GM18502 (cell line): ENCODE data around the gene FILIP1L.
"Not testable (repeated sequence)": the region's sequence is repeated elsewhere in the genome, so short reads cannot be mapped to it uniquely, and the experiment has no call there.

Source experiments
- ATAC-seq: cut with Tn5 transposase; IDR thresholded peaks from one replicate; pipeline ENCODE4 v1.9.1; 2021; ENCODE audit warnings: mild to moderate bottlenecking; ENCODE audit not compliant: unreplicated experiment, poor library complexity

The FILIP1L gene

DNA sequence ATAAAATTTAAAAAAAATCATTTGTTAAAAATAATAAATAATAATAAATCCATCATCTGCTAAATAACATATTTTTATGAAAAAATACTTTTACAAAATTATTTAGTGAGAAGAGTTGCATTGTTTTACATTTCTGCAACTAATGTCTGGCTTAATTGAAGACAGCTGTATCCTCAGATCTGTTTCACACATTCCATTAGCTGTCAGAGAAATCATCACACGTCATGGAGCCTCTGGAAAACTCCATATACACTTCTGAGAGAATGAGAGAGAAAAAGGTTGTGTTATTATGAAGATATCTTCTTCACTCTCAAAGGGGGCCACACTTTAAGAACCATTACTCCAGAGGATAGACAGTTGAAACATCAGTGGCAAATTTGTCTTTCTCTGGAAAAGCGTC is 255.8 kb downstream of the FILIP1L start:
- no peak for ATAC-seq

DNA sequence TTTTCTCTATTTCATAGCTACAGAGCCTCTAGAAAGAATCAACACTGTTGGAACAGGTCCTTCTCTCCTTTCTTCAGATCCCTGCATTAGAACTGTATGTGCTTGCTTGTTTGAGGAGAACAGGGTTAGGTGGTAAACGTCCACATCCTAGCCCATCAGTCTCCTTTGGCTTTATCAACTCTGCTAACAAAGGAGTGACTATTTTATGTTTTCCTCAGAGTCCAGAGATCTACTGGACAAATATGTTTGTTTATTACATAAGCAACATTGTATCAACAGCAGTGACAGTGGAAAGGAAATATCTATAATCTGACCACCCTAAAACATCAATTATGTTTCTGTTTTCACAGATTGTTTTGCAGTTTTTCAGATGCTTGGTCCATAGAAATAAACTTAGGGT is 257.0 kb downstream of the FILIP1L start:
- ATAC-seq, result no peak

DNA sequence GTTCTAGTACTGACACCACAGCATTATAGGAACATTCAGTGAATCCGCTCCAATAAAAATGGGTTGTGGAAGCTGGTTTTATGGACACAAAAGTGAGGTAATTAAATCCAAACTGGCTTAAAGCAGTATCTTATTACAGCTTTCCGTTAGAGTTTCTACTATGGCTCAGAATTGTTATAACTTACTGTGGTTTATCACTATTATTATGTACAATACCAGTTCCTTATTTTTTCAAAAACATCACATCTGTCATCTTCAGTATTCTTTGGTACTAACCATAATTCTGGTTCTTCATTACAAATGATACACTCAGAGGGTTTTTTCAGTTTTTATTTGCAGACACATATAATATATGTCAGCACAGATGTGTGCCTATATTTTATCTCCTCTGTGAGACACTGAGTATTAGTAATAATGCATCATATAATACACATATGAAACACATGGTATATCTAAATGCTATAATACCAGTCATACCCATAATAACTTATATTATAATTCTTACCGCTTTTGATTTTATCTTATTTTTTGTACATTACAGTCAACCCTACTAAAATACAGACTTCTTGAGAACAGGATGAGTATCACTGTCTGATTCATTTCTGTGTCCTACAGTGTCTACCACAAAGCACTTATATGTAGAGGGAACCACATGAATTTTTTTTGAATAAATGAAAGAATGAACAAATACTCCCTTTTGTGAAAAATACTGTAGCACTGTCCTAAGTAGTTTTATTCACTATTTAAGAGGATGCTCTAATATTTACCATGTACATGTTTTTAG is 257.7 kb downstream of the FILIP1L start:
- ATAC-seq, result peak; percentile 47

DNA sequence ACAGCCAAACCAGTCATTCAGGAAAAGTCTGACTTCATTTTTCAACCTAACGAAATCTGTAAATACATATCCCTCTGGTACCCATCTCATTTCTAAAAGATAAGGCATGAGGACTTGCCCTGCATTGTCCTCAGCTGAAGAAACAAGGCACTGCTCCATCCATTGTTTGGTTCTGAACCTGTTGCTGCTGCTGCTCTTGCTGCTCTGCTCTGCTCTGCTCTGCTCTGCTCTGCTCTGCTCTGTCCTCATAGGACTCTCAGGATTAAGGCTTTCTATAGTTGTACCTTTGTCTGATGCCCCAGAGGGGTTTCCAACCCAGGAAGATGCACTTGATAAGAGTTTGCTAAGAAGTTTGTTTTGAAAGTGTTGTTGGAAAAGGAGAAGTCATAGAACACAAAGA is 258.4 kb downstream of the FILIP1L start:
- ATAC-seq, result no peak

DNA sequence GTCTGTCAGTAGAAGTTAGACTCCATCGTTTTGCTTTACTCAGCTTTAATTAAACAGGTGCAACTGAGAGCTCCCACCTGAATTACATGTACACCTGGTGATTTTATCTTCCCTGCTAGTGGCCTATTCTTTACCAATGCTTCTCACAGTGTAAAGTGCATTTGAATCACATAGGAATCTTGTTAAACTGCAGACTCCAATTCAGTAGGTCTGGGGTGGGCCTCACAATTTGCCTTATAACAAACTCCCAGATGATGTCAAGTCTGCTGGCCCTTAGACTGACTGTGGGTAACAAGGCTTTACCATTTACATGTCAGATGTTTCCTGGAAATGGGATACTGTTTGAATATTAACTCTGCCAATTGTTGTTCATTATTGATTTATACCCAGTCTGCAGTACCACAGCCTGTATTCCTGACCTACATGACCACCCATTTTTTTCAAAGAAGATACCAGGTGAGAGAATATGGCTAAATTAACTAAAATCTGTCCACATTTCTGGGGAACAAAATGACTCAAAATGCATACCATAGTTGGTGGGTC is 259.5 kb downstream of the FILIP1L start:
- ATAC-seq, result no peak

DNA sequence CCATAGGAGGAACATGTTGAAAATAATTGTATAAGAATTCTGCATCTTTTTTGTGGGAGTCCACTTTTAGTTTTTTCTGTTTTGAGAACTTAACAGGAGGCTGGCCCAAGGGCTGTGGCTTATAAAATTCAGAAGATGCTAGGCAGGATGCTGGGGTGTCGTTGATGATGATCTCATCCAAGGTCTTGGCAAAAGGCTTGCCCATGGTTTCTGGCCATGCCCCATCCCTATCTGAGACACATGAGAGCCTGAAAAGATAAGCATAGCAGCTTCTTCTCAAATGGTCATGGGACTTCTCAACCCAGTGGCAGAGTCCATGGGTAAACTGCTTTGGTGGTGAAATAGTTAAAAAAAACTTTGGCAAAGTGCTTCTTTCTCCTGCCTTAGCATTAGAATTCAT is 261.4 kb downstream of the FILIP1L start:
- no peak for ATAC-seq

DNA sequence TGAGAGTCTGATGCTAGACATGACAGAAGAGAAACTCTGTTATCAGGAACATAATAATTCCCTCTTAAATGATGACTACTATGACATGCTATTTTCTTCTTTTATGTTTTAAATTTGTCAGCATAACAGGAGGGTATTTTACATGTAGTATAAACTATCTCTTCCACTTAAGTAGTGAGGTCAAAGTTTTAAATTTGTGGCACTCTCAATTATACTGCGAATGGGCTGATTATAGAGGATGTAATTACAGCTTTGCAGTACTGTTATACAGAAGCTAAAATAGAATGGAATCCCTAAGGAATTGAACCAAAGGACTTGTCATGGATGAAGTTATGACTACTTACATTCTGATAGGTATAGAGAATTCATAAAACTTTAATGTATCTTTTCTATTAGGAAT is 262.3 kb downstream of the FILIP1L start:
- no peak for ATAC-seq

DNA sequence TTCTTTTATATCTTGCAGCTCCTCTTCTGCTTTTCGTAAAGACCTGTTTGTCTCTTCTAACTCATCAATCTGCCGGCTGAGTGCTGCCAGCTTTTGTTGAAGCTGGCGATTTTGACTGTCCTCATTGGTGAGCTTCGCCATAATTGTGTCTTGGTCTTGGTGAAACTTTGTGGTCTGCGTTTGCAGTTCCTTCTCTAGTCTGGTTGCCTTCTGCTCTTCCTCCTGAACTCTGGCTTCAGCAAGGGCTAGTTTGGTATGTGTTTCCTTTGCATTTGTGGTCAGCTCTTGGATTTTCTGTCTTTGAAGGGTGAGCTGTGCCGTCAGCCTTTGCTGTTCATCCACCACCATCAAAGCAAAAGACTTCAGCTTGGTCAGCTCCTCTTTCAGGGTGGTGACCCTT is 263.7 kb downstream of the FILIP1L start:
- no peak for ATAC-seq

DNA sequence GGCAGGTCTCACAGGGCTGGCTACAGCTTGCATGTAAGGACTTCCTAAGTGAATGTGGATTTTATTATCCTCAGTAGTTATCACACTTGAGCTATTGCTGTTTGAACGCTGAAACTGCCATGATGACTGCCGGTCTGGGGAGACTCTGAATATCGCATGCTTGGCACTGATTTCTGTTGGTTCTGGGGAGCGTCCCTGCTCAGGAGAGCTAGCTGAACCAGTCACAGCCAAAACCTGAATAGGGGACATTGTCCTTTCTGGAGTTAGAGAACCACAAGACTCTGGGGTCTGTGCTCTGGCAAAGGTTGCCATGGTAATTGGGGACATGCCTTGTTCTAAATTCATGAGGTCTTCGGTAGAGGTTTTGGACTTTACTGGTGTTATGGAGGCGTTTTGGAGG is 265.9 kb downstream of the FILIP1L start:
- no peak for ATAC-seq

DNA sequence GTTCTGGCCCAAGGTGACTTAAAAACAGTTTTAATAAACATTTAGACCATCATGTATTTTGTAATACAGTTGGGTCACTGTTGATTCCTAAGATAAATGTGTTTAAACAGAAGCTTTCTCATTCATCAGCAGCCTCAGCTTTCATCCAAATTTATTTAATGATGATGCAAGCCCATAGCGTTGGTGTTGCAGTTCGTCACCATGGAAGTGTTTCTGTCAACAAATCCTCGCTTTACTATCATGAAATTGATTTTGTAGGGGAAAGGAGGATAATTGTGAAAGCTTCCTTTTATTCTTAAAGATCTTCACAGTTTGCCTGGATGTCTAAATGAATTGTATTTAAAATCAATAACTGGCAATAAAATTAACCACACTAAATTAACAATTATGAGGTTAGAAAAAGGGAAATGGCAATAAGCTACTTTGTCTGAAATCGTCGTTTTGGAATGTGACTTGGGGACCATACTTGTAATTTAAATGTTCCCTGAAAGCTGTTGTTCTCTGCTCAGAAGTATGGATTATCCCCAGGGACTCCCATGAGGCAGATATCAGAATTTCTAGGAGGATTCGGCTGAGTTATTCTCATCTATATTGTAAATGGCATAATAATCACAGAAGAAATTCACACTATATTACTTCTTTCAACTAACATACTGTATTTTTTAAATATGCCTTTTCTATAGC is 267.7 kb downstream of the FILIP1L start:
- no peak for ATAC-seq

DNA sequence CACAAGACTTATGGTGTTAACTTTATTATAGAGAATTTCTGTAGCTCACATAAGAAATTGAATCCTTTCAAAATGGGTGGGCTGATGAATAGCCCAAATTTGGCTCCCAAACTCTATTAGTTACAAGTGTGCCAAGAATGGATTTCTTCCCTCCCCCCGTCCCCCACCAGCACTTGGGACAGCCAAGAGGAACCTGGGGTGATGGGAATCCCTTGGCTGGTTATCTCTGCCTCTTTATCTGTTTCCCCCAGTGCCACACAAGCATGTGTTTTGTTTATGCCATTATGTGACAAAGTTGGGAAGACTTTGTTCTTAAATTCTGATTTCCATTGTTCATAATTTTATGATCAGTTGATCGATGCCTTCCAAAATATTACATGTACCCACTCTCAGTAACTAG is 268.3 kb downstream of the FILIP1L start:
- ATAC-seq, result no peak

DNA sequence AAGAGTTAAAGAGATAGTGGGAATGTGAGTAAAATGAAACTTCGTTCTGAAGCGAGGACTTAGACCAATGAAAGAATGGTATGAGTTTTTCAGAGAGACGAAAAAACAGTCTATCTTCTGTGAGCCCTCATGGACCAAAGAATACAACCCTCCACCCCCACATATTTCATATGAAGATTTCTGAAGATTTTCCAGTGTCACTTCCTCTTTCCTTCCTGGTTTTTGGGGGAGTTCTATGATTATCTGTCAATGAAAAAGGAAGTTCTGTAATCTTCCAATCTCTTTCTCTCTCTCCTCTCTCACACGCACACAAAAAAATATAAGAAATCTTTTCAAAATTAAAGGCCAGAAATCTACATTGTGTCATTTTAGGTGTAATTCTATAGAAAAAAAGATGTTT is 269.0 kb downstream of the FILIP1L start:
- ATAC-seq, result no peak

DNA sequence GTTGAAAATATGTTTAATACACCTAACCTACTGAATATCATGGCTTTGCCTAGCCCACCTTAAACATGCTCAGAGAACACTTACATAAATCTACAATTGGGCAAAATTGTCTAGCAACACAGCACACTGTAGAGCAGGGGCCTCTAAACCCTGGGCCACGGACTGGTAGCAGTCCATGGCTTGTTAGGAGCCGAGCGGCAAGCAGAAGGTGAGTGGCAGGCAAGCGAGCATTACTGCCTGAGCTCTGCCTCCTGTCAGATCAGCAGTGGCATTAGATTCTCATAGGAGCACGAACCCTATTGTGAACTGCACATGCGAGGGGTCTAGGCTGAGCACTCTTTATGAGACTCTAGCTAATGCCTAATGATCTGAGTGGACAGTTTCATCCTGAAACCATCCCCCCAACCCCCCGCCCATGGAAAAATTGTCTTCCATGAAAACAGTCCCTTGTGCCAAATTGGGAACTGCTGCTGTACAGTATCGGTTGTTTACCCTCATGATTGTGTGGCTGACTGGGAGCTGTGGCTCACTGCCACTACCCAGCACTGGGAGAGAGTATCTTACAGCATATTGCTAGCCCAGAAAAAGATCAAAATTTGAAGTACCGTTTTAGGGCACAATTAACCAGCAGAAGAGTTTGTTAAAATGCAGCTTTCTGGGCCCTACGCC is 270.6 kb downstream of the FILIP1L start:
- peak; percentile 17 for ATAC-seq

DNA sequence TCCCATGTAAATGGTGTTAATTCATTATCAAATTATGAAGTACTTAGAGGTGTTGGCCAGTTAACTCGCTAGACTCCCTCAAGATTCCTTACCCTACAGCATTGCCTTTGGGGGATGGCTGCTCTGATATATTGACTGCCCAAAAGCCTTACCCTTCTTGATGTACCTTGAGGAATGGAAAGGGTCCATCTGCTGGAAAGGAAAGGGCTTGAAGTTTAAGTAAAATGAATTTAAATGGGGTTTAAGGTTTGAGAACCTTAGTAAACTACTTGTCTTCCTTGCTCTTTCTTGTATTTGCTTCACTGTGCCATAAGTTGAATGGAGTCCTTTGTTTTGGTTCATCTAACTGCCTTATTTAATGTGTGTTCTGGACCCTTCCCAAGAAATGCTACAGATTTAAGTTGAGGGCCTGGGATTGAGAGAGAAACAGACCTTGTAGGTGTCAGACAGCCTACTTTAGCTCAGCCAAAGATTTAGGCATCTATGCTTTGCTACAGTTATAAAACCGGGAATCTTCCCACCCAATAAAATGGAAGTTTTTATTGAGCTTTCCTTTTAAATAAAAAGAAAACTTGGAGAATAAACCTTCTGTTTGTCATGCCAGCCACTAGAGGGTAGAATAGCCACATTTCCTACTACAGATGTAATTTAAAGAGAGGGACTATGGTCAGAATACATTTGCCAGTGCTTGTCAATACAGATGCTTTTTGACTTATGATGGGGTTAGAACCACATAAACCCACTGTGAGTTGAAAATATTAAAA is 271.3 kb downstream of the FILIP1L start:
- peak; percentile 68 for ATAC-seq

DNA sequence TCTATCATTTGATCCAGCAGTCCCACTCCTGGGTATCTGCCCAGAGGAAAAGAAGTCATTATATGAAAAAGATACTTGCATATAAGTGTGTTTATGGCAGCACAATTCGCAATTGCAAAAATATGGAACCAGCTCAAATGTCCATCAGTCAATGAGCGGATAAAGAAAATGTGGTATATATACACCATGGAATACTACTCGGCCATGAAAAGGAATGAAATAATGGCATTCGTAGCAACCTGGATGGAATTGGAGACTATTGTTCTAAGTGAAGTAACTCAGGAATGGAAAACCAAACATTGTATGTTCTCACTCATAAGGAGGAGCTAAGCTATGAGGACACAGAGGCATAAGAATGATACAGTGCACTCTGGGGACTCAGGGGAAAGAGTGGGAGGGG is 272.4 kb downstream of the FILIP1L start:
- ATAC-seq, result not testable (repeated sequence)

DNA sequence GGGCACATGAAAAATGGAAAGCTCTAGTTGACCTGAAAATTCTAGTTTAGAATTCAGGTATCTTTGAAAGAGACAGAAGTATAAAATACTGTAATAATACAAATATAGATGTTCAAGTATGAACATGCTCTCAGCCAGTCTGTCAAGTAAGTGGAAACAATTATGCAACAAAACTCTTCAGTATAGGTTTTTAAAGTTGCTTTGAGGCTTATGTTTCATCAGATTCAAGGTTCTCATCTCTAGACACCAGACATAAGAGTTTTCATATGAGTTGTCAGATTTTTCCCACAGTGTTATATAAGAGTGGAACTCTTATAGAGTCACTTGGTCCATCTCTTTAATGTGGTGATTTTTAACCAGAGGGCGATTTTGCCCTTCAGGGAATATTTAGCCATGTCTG is 274.7 kb downstream of the FILIP1L start:
- no peak for ATAC-seq

DNA sequence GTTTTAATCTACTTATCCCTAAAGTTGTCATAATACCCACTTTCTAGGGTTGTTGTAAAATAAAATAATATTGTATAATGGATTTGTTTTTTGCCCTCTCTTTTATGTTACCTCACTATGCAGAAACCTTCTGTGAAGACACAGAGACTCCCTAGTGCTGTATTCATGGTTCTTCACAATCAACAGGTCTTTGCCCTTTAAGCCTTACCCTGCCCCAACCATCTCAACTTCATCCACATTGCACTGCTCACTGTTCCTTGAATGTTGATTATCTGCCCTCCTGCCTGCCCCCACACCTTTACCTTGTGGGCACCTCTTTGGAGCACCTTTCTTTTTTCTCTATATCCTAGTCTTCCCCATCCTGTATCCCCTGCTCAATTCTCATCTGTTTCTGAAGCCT is 275.5 kb downstream of the FILIP1L start:
- ATAC-seq, result no peak

DNA sequence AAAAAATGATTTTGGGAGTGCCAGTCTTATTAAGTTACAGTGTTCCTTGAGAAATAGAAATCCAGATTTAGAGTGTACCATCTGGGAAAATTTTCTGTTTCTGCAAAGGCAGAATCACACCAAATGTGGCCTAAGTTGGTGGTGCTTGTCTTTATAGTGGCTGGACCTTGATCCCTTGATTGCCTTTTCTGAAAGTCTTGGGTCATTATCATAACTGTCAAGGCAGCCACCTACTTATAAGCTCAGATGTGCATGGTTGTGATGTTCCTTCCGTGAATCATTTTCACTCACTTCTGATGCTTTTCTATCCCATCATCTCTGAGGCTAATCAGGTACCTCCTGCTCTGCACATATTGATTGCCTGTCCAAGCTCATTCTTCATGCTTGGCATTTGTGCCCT is 276.6 kb downstream of the FILIP1L start:
- ATAC-seq, result no peak

DNA sequence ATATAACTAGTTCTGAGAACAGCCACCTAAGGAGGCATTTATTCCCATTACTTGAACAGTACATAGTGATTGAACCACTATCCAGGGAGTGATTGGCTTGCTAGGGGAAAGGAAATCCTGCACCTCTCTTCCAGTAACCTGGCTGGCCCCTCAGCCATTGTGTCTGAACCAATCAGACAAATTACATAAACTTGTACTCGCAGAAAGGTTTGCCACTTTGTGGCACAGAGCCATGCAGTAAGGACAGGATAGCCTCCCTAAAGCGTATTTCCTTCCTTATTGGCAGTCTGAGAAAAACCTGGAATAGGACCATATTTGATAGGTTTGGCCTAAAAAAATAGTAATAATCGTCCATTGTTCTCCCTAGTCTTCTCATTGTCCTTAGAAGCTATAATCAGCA is 277.6 kb downstream of the FILIP1L start:
- ATAC-seq, result no peak

DNA sequence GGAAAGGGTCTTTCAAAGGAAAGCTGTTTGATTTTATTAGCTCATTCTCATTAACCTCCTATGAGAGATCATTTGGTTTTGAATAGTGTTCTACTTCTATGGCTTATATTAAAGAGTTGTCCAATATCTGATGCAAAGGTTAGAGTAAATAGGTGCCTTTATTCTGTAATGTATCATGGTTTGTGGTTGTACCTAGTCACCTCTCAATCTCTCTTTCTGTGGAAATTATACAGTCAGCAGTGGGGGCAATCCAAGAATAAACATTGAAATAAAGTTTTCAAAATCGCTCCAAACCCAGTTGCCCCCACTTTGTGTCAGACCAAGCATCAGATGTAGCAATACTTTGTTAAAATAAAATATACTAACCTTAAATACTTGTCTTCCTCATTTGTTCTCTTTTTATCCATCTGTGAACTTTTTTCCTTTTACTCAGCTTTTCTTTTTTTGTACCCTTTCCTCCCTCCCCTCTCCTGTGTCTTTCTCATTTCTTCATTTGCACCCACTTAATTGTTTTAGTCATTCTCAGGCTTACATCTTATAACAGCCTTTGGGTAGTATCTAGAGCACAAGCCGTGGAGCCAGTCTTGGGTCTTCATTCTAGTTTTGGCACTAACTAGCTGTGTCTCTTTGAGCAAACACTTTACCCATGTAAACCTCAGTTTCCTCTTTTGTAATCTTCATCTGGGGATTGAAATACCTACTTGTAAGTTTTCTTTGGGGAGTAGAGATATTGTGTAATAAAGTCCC is 279.9 kb downstream of the FILIP1L start:
- no peak for ATAC-seq
